Measurements from ENCODE around the gene CPNE6. TPM values are rescaled to one million over a fixed set of nuclear protein-coding genes. Genes with fewer than 3 reads are reported as not detected.
A peak's percentile ranks its signal among the peaks of the same experiment; 100 is the strongest.

The CPNE6 gene
- total and polyA plus RNA-seq, 2 of the 13 experiments (the other 11 are each of a cell fraction or from before 2014, with no cell fraction given) = not detected

GRCh38 chr14:24051176-24051788 is 20.1 kb upstream of the CPNE6 start (continued):
- 0 out of 2 replicates have a peak, but pooled peaks have one; percentile 43 for TF ChIP-seq ZNF512B (CRISPR knock-in tag; IDR thresholded peaks at IDR 0.05; ENCODE audit: borderline replicate concordance)
- 0 out of 2 replicates have a peak, but pooled peaks have one; percentile 20 for TF ChIP-seq HNRNPL (IDR thresholded peaks at IDR 0.05; ENCODE audit: low read depth, low read length)
- no peak for TF ChIP-seq ATF1 (CRISPR knock-in tag; IDR thresholded peaks at IDR 0.05)
- no peak for TF ChIP-seq KLF16 (CRISPR knock-in tag; IDR thresholded peaks at IDR 0.05)
- peak; percentile 27 for TF ChIP-seq JARID2 (CRISPR knock-in tag; IDR thresholded peaks at IDR 0.05; ENCODE audit: insufficient replicate concordance)
- TF ChIP-seq DPF2 (CRISPR knock-in tag; IDR thresholded peaks at IDR 0.05; ENCODE audit: borderline replicate concordance, low read depth) = peak; percentile 53; the same call in 1 of the 2 replicates
- TF ChIP-seq ZBTB44 (CRISPR knock-in tag; IDR thresholded peaks at IDR 0.05) = 0 out of 2 replicates have a peak, but pooled peaks have one; percentile 21
- no peak; the same call in 1 of the 2 replicates for TF ChIP-seq JUN (CRISPR knock-in tag; IDR thresholded peaks at IDR 0.05)
- no peak for TF ChIP-seq ZSCAN31 (CRISPR knock-in tag; IDR thresholded peaks at IDR 0.05; ENCODE audit: low read depth)
- peak; percentile 52; the same call in 1 of the 2 replicates for TF ChIP-seq IKZF5 (CRISPR knock-in tag; IDR thresholded peaks at IDR 0.05)
- 0 out of 2 replicates have a peak, but pooled peaks have one; percentile 72 for TF ChIP-seq ZNF510 (CRISPR knock-in tag; IDR thresholded peaks at IDR 0.05; ENCODE audit: low read depth)
- peak; percentile 89; the same call in 1 of the 2 replicates for TF ChIP-seq ZNF354B (CRISPR knock-in tag; IDR thresholded peaks at IDR 0.05)
- no peak for TF ChIP-seq NFIC (IDR thresholded peaks at IDR 0.05; ENCODE audit: low read length)
- peak; percentile 32; the same call in 1 of the 2 replicates for TF ChIP-seq ZNF101 (CRISPR knock-in tag; IDR thresholded peaks at IDR 0.05; ENCODE audit: borderline replicate concordance, low read depth)
- TF ChIP-seq ZBTB20 (CRISPR knock-in tag; IDR thresholded peaks at IDR 0.05; ENCODE audit: borderline replicate concordance, low read depth) = peak; percentile 55; the same call in 1 of the 2 replicates
- TF ChIP-seq ZFP36L2 (CRISPR knock-in tag; IDR thresholded peaks at IDR 0.05) = 0 out of 2 replicates have a peak, but pooled peaks have one; percentile 14
- 0 out of 2 replicates have a peak, but pooled peaks have one; percentile 86 for TF ChIP-seq ZNF709 (CRISPR knock-in tag; IDR thresholded peaks at IDR 0.05)
- TF ChIP-seq AHR (CRISPR knock-in tag; IDR thresholded peaks at IDR 0.05) = no peak
- 0 out of 2 replicates have a peak, but pooled peaks have one; percentile 1 for TF ChIP-seq TMF1 (CRISPR knock-in tag; IDR thresholded peaks at IDR 0.05; ENCODE audit: low read depth)
- 0 out of 2 replicates have a peak, but pooled peaks have one; percentile 28 for TF ChIP-seq KAT8 (CRISPR knock-in tag; IDR thresholded peaks at IDR 0.05)
- 0 out of 2 replicates have a peak, but pooled peaks have one; percentile 58 for TF ChIP-seq ZNF230 (CRISPR knock-in tag; IDR thresholded peaks at IDR 0.05)

Measured in HepG2 (cell line).